GM19351 (cell line): ENCODE data around the gene DNER.
"Not testable (repeated sequence)": the region's sequence is repeated elsewhere in the genome, so short reads cannot be mapped to it uniquely, and the experiment has no call there.

Experiments used
- ATAC-seq: cut with Tn5 transposase; IDR thresholded peaks from one replicate; pipeline ENCODE4 v1.9.1; 2021; ENCODE audit warnings: mild to moderate bottlenecking, moderate library complexity; ENCODE audit not compliant: unreplicated experiment

The DNER gene

GRCh38 chr2:229714080-229714735 lies at the start of gene DNER:
TSS of gene DNER (minus strand) at chr2:229714555. CDS start at chr2:229714423, 132 bp downstream.
- ATAC-seq = peak; percentile 79

- ATAC-seq = no peak
Observed at GRCh38 chr2:229761663-229762062, 47.3 kb upstream of the DNER start.

- ATAC-seq = not testable (repeated sequence)
Observed at GRCh38 chr2:229757462-229757861, 43.1 kb upstream of the DNER start.

- ATAC-seq = no peak
Observed at GRCh38 chr2:229752970-229753729, 38.8 kb upstream of the DNER start.

GRCh38 chr2:229749779-229750178 lies 35.4 kb upstream of the DNER start:
- ATAC-seq = no peak

GRCh38 chr2:229748950-229749349 lies 34.6 kb upstream of the DNER start:
- no peak for ATAC-seq

- ATAC-seq = not testable (repeated sequence)
Observed at GRCh38 chr2:229742691-229743090, 28.3 kb upstream of the DNER start.

GRCh38 chr2:229740279-229740678 lies 25.9 kb upstream of the DNER start:
- no peak for ATAC-seq

- no peak for ATAC-seq
Observed at GRCh38 chr2:229738024-229738625, 23.8 kb upstream of the DNER start.

- ATAC-seq = no peak
Observed at GRCh38 chr2:229734410-229734809, 20.1 kb upstream of the DNER start.

GRCh38 chr2:229733611-229734245 lies 19.4 kb upstream of the DNER start:
- ATAC-seq = no peak

GRCh38 chr2:229732897-229733296 lies 18.5 kb upstream of the DNER start:
- ATAC-seq = no peak

- no peak for ATAC-seq
Observed at GRCh38 chr2:229731916-229732315, 17.6 kb upstream of the DNER start.

- ATAC-seq = no peak
Observed at GRCh38 chr2:229731363-229731762, 17.0 kb upstream of the DNER start.

GRCh38 chr2:229728370-229728769 lies 14.0 kb upstream of the DNER start:
- ATAC-seq = no peak

GRCh38 chr2:229726643-229727042 lies 12.3 kb upstream of the DNER start:
- ATAC-seq = no peak

GRCh38 chr2:229725716-229726574 lies 11.6 kb upstream of the DNER start:
- no peak for ATAC-seq

- not testable (repeated sequence) for ATAC-seq
Observed at GRCh38 chr2:229723192-229723591, 8.8 kb upstream of the DNER start.

- ATAC-seq = no peak
Observed at GRCh38 chr2:229719926-229720647, 5.7 kb upstream of the DNER start.

- no peak for ATAC-seq
Observed at GRCh38 chr2:229718057-229718456, 3.7 kb upstream of the DNER start.
